DMS53 treated with DMSO at 0.1 percent for 48 hours (cell line): ENCODE data around the gene RBMS3.
"Not testable (repeated sequence)": the region's sequence is repeated elsewhere in the genome, so short reads cannot be mapped to it uniquely, and the experiment has no call there.

Source experiments
- DNase-seq: peaks from one replicate; lab custom pipeline; 2025; ENCODE audit not compliant: unreplicated experiment; lab: John Stamatoyannopoulos, UW

Gene RBMS3

GRCh38 chr3:29972320-29972993 lies 691.6 kb downstream of the RBMS3 start:
- no peak for DNase-seq

DNA sequence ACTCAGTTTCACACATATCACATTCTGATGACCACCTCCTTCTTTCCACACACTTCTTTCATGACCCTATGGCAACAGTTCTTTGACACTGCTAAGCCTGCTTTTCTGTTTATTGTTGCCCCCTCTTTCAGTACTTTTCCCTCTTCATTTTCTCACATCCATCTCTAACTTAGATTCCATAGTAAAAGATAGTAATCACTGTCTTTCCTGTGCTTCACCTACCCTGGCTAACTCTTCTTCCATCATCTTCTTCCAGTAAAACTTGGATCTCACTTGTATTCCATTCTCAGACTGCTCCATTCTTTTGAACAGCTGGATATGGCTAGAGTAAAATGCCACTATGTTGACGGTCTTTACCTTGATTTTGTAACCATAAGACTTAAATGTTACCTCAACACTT lies 692.9 kb downstream of the RBMS3 start:
- DNase-seq: no peak

DNA sequence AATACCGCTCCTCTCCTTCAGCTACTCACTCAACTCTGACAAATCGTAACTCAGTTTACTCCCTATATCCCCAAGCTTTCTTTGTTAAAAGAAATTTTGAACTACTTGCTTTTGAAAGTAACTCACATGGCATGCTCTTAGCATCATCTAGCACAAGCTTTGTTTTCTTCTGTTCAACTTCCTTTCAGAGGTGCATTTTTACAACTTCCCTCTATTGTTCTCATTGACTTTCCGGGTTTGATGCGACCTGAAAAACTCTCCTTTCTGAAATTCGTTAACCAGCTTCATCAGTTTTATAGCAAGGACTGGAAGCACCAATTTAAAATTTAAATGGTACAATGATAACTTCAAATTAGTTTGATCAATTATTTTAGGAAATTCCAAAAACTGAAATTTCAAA lies 696.0 kb downstream of the RBMS3 start:
- DNase-seq: no peak

- DNase-seq: no peak
Observed at GRCh38 chr3:29977360-29977759, 696.5 kb downstream of the RBMS3 start.

DNA sequence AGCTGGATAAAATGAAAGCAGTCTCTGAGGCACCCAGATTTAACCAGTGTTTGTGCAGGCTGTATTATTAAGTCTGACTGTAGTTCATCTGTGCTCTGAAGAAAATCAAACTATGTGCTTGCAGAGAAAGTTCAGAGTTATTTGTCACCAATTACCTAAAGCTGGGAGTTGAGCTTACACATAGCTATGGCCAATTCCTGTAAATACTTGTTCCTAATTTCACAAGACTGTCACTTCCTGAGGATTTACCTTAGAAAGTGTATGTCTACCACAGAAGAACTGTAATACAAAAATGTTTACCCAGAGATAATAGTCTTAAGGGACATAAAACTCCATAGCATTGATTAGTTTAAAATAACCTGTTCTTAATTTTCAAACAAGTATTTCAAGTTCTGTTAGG lies 697.2 kb downstream of the RBMS3 start:
- no peak for DNase-seq

- no peak for DNase-seq
Observed at GRCh38 chr3:29991198-29991597, 710.3 kb downstream of the RBMS3 start.

DNA sequence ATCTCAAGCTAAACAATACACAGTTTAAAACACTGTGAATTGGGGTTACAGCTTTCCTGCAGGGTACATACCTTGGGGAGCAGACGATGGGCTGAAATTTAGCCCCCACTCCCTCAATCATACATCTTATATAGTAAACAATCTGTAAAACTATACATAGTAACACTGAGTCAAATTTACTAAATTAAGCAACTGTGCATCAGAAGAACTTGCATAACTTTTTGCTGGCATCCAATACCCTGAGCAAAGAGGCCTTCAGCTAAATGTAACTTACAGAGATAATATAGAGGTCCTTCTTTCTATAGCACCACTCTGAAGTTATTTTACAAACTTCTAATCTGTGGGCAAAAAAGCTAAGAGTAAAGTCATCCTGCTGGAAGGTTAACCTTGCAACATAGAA lies 721.9 kb downstream of the RBMS3 start:
- DNase-seq: no peak

GRCh38 chr3:30003741-30004140 lies 722.9 kb downstream of the RBMS3 start:
- DNase-seq: no peak

GRCh38 chr3:30004481-30004880 lies 723.6 kb downstream of the RBMS3 start:
- DNase-seq: no peak

DNA sequence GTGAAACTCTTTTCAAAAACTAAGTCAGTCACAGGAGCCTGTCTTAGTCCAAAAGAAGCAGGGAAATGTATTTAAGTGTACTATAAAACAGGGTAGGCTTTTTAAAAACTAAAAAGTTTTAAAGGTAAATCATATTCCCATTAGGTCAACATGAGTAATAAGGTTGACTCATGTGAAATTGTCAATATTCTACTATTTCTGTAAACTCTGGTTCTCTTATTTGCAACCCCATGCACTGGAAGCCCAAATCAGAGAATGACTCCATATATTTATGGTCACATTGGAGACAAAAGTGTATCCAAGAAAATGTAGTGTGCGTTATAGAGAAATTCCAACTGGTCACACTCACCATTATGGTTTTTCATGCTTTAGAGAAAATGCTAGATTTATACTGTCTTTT lies 725.2 kb downstream of the RBMS3 start:
- DNase-seq: no peak

GRCh38 chr3:30007668-30008067 lies 726.8 kb downstream of the RBMS3 start:
- DNase-seq: no peak

DNA sequence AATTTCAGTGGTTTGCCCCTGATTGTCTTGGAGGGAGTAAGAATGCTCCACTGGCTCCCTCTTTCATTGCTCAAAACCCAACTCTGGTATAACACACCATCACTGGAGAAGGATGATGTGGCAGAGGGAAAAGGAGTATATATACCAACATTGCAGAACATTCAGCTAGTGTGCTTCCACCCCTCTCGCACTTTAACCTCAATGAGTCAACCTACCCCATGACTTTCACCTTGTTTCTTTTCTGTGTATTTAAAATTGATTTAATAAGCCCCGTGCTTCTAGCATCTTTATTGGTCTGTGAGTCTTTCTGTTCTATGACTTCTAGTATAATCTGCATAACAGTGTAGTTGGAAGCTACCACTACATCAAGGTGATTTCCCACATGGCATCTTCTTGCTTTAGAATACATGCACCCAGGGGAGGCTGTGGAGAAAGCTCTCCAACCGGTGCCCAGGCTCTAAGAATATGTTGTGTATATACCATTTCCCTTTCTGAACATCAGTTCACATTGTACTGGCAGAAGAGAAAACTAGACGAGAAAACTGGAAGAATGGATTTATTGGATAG lies 730.4 kb downstream of the RBMS3 start:
- no peak for DNase-seq

- peak; percentile 17 for DNase-seq
Observed at GRCh38 chr3:30012941-30013543, 732.2 kb downstream of the RBMS3 start.

GRCh38 chr3:30017901-30018300 lies 737.0 kb downstream of the RBMS3 start:
- no peak for DNase-seq

DNA sequence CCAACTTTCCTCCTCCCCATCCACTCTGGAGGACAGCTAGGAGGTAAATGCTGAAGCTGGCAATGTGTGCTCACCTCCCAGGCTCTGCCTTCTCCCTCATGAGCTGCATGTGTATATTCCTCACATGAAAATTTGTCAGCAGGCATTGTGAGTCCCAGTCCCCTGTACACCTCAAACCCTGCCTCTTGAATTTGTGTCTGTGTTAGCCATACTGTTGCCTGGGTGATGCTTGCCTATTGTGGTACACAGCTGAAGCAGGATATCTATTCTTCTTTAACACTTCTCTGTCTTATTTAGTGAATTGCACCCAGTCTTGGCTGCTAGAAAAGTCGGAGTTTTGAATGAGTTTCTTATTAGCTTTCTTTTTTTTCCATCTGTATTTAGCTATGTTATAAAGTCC lies 739.5 kb downstream of the RBMS3 start:
- no peak for DNase-seq

- no peak for DNase-seq
Observed at GRCh38 chr3:30024466-30024865, 743.6 kb downstream of the RBMS3 start.

DNA sequence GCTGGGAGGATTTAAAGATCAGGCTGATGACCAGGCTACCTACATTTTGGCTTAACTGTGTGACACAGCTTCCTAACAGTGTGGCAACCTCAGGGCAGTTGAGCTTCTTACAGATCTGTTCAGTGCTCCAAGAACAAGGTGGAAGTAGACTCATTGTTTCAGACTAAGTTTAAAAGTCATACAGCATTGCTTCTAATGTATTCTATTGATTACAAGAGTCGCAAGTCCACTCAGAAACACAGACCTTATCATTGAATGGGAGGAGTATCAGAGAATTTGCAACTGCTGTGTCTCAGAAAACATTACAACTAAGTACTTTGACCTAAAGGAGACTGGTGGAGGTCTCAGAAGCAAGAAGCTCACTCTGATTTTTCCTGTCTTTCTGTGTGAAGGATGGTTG lies 746.0 kb downstream of the RBMS3 start:
- DNase-seq: no peak

GRCh38 chr3:30034246-30034991 lies 753.5 kb downstream of the RBMS3 start:
- DNase-seq: no peak

DNA sequence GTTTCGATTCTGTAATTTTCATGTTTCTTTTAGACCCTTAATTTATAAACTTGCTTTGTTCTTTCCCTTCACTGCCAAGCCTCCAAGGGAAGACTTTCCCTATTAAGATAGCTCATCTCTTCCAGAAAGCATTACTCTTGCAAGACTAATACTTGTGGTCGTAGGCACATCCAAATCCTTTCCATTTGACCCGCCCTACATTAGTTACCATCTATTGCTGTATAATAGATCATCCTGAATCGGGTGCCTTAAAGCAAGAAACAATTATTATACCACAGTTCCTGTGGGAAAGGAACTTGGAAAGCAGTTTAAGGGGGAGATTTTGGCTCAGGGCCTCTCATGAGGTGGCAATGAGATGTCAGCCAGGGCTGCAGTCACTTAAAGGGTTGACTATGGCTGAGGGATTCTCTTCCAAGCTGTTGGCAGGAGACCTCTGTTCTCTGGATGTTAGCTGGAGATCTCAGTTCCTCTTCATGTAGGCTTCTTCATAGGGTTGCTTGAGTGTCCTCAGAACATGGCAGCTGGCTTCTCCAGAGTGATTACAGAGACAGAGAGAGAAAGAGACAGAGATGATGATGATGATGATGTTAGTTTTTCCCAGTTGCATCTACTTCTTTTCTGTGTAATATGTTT lies 755.2 kb downstream of the RBMS3 start:
- no peak for DNase-seq

DNA sequence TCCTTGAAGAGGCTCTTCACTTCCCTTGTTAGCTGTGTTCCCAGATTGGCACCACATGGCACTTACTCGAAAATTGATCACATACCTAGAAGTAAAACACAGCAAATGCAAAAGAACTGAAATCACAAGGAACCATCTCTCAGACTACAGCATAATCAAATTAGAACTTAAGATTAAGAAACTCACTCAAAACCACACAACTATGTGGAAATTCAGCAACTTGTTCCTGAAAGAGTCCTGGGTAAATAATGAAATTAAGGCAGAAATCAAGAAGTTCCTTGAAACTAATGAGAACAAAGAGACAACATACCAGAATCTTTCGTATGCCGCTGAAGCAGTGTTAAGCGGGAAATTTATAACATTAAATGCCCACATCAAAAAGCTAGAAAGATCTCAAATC lies 759.3 kb downstream of the RBMS3 start:
- DNase-seq: no peak

DNA sequence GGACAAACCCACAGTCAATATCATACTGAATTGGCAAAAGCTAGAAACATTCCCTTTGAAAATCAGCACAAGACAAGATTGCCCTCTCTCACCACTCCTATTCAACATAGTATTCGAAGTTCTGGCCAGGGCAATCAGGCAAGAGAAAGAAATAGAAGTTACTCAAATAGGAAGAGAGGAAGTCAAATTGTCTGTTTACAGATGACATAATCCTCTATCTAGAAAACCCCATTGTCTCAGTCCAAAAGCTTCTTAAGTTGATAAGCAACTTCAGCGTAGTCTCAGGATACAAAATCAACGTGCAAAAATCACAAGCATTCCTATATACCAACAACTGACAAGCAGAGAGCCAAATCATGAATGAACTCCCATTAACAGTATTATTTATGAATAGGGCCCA lies 760.6 kb downstream of the RBMS3 start:
- not testable (repeated sequence) for DNase-seq
